Measurements from ENCODE around the gene SIRPA.

The SIRPA gene

DNA sequence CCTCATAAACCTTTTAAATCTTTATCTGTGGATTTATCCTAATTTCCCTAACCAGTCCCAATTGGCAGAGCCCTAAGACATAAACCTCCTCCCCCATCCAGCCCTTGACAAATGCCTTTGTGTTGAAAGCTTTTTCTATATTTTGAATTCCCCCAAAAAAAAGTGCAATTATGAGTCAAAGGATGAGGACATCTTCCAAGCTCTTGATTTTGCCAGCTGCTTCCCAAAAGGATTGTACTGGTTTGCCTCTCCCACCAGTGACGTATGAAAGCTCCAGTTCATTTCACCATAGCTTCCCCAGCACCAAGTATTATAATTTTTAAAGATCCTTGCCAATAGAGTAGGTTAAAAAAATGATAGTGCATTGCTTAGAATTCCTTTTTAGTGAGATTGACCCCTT is 38.9 kb downstream of the SIRPA start:
- peak; percentile 19 for DNase-seq (ENCODE audit: low spot score)
- no peak for TF ChIP-seq CTCF (conservative IDR thresholded peaks at IDR 0.05; ENCODE audit: low read depth)
- POLR2A ChIA-PET (ENCODE audit: low non-redundant PET): interaction anchor here (0.8 kb wide), 1 partner anchor 10 kb away, joined by 3 read pairs; no protein-coding TSS in a partner anchor
- H3K27ac ChIP-seq: no peak overlapping the region
- CTCF ChIA-PET: interaction anchor here (0.6 to 1.7 kb wide), 4 partner anchors 9 to 132 kb away, joined by 3 to 6 read pairs (median 4); no protein-coding TSS in a partner anchor

- peak; percentile 90 for DNase-seq (ENCODE audit: low spot score)
- CTCF ChIA-PET: interaction anchor here (0.6 to 1.7 kb wide), 4 partner anchors 9 to 133 kb away, joined by 3 to 6 read pairs (median 4); no protein-coding TSS in a partner anchor
- no peak for TF ChIP-seq CTCF (conservative IDR thresholded peaks at IDR 0.05; ENCODE audit: low read depth)
- peak overlapping the region; percentile 94 for H3K27ac ChIP-seq
- POLR2A ChIA-PET (ENCODE audit: low non-redundant PET): interaction anchor here (0.8 kb wide), 1 partner anchor 9 kb away, joined by 3 read pairs; no protein-coding TSS in a partner anchor
Measured at GRCh38 chr20:1934721-1935573, 39.7 kb downstream of the SIRPA start.

GRCh38 chr20:1935696-1936366 is 40.6 kb downstream of the SIRPA start:
- TF ChIP-seq CTCF (conservative IDR thresholded peaks at IDR 0.05; ENCODE audit: low read depth): no peak
- POLR2A ChIA-PET (ENCODE audit: low non-redundant PET): no interaction called here
- CTCF ChIA-PET: no interaction called here
- no peak for DNase-seq (ENCODE audit: low spot score)
- H3K27ac ChIP-seq: peak overlapping the region; percentile 94

- DNase-seq (ENCODE audit: low spot score): no peak
- CTCF ChIA-PET: no interaction called here
- TF ChIP-seq CTCF (conservative IDR thresholded peaks at IDR 0.05; ENCODE audit: low read depth): no peak
Measured at GRCh38 chr20:1937316-1937976, 42.2 kb downstream of the SIRPA start.

DNA sequence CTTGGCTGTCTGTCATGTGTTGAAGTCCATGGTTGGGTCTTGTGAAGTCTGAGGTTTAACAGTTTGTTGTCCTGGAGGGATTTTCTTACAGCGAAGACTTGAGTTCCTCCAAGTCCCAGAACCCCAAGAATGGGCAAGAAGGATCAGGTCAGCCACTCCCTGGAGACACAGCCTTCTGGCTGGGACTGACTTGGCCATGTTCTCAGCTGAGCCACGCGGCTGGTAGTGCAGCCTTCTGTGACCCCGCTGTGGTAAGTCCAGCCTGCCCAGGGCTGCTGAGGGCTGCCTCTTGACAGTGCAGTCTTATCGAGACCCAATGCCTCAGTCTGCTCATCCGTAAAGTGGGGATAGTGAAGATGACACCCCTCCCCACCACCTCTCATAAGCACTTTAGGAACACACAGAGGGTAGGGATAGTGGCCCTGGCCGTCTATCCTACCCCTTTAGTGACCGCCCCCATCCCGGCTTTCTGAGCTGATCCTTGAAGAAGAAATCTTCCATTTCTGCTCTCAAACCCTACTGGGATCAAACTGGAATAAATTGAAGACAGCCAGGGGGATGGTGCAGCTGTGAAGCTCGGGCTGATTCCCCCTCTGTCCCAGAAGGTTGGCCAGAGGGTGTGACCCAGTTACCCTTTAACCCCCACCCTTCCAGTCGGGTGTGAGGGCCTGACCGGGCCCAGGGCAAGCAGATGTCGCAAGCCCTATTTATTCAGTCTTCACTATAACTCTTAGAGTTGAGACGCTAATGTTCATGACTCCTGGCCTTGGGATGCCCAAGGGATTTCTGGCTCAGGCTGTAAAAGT is 43.5 kb downstream of the SIRPA start:
- POLR2A ChIA-PET (ENCODE audit: low non-redundant PET): no interaction called here
- DNase-seq (ENCODE audit: low spot score): no peak
- CTCF ChIA-PET: no interaction called here
- H3K27ac ChIP-seq: peak overlapping the region; percentile 43
- TF ChIP-seq CTCF (conservative IDR thresholded peaks at IDR 0.05; ENCODE audit: low read depth): no peak

More at GRCh38 chr20:1937316-1937976, 42.2 kb downstream of the SIRPA start:
- peak overlapping the region; percentile 0; the same call in 1 of the 2 replicates for H3K27ac ChIP-seq
- POLR2A ChIA-PET (ENCODE audit: low non-redundant PET): no interaction called here

All from RWPE1 (cell line).